Mesenchymal stem cell (in vitro differentiated cells and primary cell): ENCODE data around the gene C1orf174.

ENCODE experiments used
- DNase-seq: peaks from one replicate; pipeline ENCODE4 v3.0.0-alpha.2; 2013
- H2AFZ ChIP-seq: one replicate; pipeline ENCODE4 v1.6.1; 2013; ENCODE audit warnings: low read depth, mild to moderate bottlenecking, control low read depth, inconsistent platforms, low read length, moderate library complexity
- H2AK5ac ChIP-seq: 2 replicates; pipeline ENCODE4 v1.6.1; 2013; ENCODE audit warnings: low read length, moderate library complexity, mild to moderate bottlenecking, inconsistent platforms; ENCODE audit not compliant: severe bottlenecking
- H2BK120ac ChIP-seq: one replicate; pipeline ENCODE4 v1.6.1; 2013; ENCODE audit warnings: low read depth, mild to moderate bottlenecking, inconsistent platforms, low read length, moderate library complexity
- H2BK12ac ChIP-seq, 2 experiments: one replicate each; pipeline ENCODE4 v1.6.1; 2013; ENCODE audit warnings: inconsistent platforms in 2 of 2, low read length in 2 of 2, mild to moderate bottlenecking in 2 of 2, moderate library complexity in 2 of 2, control low read depth in 1 of 2
- H2BK15ac ChIP-seq: one replicate; pipeline ENCODE4 v1.6.1; 2013; ENCODE audit warnings: mild to moderate bottlenecking, low read depth, inconsistent platforms; ENCODE audit not compliant: poor library complexity, severe bottlenecking
- H2BK5ac ChIP-seq: 2 replicates; pipeline ENCODE4 v1.6.1; 2013; ENCODE audit warnings: low read depth, mild to moderate bottlenecking, low read length, control low read depth, inconsistent platforms; ENCODE audit not compliant: poor library complexity, severe bottlenecking
- H3K14ac ChIP-seq, 2 experiments: one replicate each; pipeline ENCODE4 v1.6.1; 2013; ENCODE audit warnings: inconsistent platforms in 2 of 2, low read length in 2 of 2, control low read depth in 1 of 2, mild to moderate bottlenecking in 1 of 2, moderate library complexity in 1 of 2
- H3K18ac ChIP-seq, 2 experiments: one replicate each; pipeline ENCODE4 v1.6.1; 2013; ENCODE audit warnings: inconsistent platforms in 2 of 2, low read length in 2 of 2, control low read depth in 1 of 2, low read depth in 1 of 2, mild to moderate bottlenecking in 1 of 2
- H3K23ac ChIP-seq, 2 experiments: one replicate each; pipeline ENCODE4 v1.6.1; 2013; ENCODE audit warnings: inconsistent platforms in 2 of 2, low read length in 2 of 2, mild to moderate bottlenecking in 2 of 2, moderate library complexity in 2 of 2, control low read depth in 1 of 2
- H3K27ac ChIP-seq: 2 replicates; pipeline ENCODE4 v1.5.1; 2013; ENCODE audit warnings: mild to moderate bottlenecking, moderate library complexity, low read length, control low read depth, inconsistent platforms; ENCODE audit not compliant: poor library complexity, severe bottlenecking
- H3K27me3 ChIP-seq, 2 experiments: 2 replicates each; pipeline versions ENCODE4 v1.6.1 to v1.7.0; 2013; ENCODE audit warnings: low read length in 2 of 2, mild to moderate bottlenecking in 2 of 2, moderate library complexity in 2 of 2, control low read depth in 1 of 2, inconsistent platforms in 1 of 2; ENCODE audit not compliant: control insufficient read depth in 1 of 2, insufficient read depth in 1 of 2
- H3K36me3 ChIP-seq, 2 experiments: 2 replicates each; pipeline versions ENCODE4 v1.6.1 to v1.7.0; 2013; ENCODE audit warnings: low read length in 2 of 2, control low read depth in 1 of 2, inconsistent platforms in 1 of 2, low read depth in 1 of 2, mild to moderate bottlenecking in 1 of 2; ENCODE audit not compliant: insufficient read depth in 2 of 2, control insufficient read depth in 1 of 2
- H3K4ac ChIP-seq, 2 experiments: one replicate each; pipeline ENCODE4 v1.6.1; 2013; ENCODE audit warnings: inconsistent platforms in 2 of 2, low read length in 2 of 2, mild to moderate bottlenecking in 2 of 2, moderate library complexity in 2 of 2, control low read depth in 1 of 2, low read depth in 1 of 2
- H3K4me1 ChIP-seq: 2 replicates; pipeline ENCODE4 v1.6.1; 2013; ENCODE audit warnings: low read depth, low read length, control low read depth; ENCODE audit not compliant: control insufficient read depth, insufficient read depth
- H3K4me2 ChIP-seq: 2 replicates; pipeline ENCODE4 v1.6.1; 2013; ENCODE audit warnings: low read length, mild to moderate bottlenecking, inconsistent platforms; ENCODE audit not compliant: poor library complexity, severe bottlenecking
- H3K4me3 ChIP-seq, 2 experiments: 2 replicates each; pipeline versions ENCODE4 v1.5.1 to v1.7.0; 2013; ENCODE audit warnings: low read length in 2 of 2, mild to moderate bottlenecking in 2 of 2, control low read depth in 1 of 2, low read depth in 1 of 2; ENCODE audit not compliant: insufficient read depth in 1 of 2
- H3K79me1 ChIP-seq: replicated peaks from 2 replicates; pipeline ENCODE4 v1.6.1; 2013; ENCODE audit warnings: mild to moderate bottlenecking, control low read depth, low read length, inconsistent platforms; ENCODE audit not compliant: poor library complexity, severe bottlenecking
- H3K9ac ChIP-seq: 2 replicates; pipeline ENCODE4 v1.7.0; 2013; ENCODE audit warnings: mild to moderate bottlenecking, low read length, moderate library complexity
- H3K9me3 ChIP-seq: 2 replicates; pipeline ENCODE4 v1.7.0; 2013; ENCODE audit warnings: mild to moderate bottlenecking, low read length; ENCODE audit not compliant: control insufficient read depth
- H4K8ac ChIP-seq: one replicate; pipeline ENCODE4 v1.6.1; 2013; ENCODE audit warnings: inconsistent platforms, mild to moderate bottlenecking, low read length, moderate library complexity
- H4K91ac ChIP-seq: one replicate; pipeline ENCODE4 v1.6.1; 2013; ENCODE audit warnings: mild to moderate bottlenecking, low read length, inconsistent platforms
- WGBS: methylation state at CpG from one replicate; pipeline ENCODE4 v1.1.7; 2013; ENCODE audit warnings: mixed read lengths; 5-methylcytosine and 5-hydroxymethylcytosine counted together

C1orf174 gene

GRCh38 chr1:3842912-3843311 is 57.2 kb downstream of the C1orf174 start:
- no peak overlapping the region for H3K14ac ChIP-seq
- DNase-seq: no peak
- no peaks in the 10 kb centered on the region for H3K4me1 ChIP-seq
- no peak overlapping the region for H3K18ac ChIP-seq
- no peak overlapping the region for H2AFZ ChIP-seq
- H2BK15ac ChIP-seq: no peak overlapping the region
- no peak overlapping the region for H2BK120ac ChIP-seq
- peaks cover 56 to 77% of the 10 kb centered on the region in 2 experiments for H3K36me3 ChIP-seq
- no peak overlapping the region for H2BK12ac ChIP-seq
- 97% methylated on average over 9 of the region's 9 CpGs for WGBS
- H3K9ac ChIP-seq: no peak overlapping the region
- H3K27me3 ChIP-seq: no peaks in the 10 kb centered on the region
- H3K4ac ChIP-seq: no peak overlapping the region
- H3K27ac ChIP-seq: no peak overlapping the region
- no peak overlapping the region for H3K4me2 ChIP-seq
- no peak overlapping the region for H2BK5ac ChIP-seq
- no peak overlapping the region for H2AK5ac ChIP-seq
- H4K8ac ChIP-seq: no peak overlapping the region
- no peak overlapping the region for H3K4me3 ChIP-seq
- no peak overlapping the region for H4K91ac ChIP-seq
- H3K23ac ChIP-seq: no peak overlapping the region
- peaks cover 2% of the 10 kb centered on the region for H3K79me1 ChIP-seq
- H3K9me3 ChIP-seq: peaks cover 14% of the 10 kb centered on the region

GRCh38 chr1:3841491-3841890 is 58.6 kb downstream of the C1orf174 start:
- Histone ChIP-seq H2BK5ac (no peak overlapping the region), H2BK15ac (no peak overlapping the region), H3K4me2 (no peak overlapping the region), H4K91ac (no peak overlapping the region), H3K27me3 (no peaks in the 10 kb centered on the region), H3K14ac (no peak overlapping the region), H2BK120ac (no peak overlapping the region), H3K9ac (no peak overlapping the region), H3K27ac (no peak overlapping the region), H3K18ac (no peak overlapping the region), H2AK5ac (no peak overlapping the region), H3K23ac (no peak overlapping the region), H2AFZ (no peak overlapping the region), H3K79me1 (peaks cover 2% of the 10 kb centered on the region), H4K8ac (no peak overlapping the region), H3K36me3 (peaks cover 64 to 77% of the 10 kb centered on the region in 2 experiments), H3K4me3 (no peak overlapping the region), H3K4ac (no peak overlapping the region), H3K9me3 (peaks cover 26% of the 10 kb centered on the region), H2BK12ac (no peak overlapping the region), H3K4me1 (no peaks in the 10 kb centered on the region)
- no peak for DNase-seq
- WGBS: 96% methylated on average over 5 of the region's 7 CpGs
